Dermis microvascular lymphatic vessel endothelial cell (primary cell): Measurements from ENCODE around the gene LSAMP. TPM values are rescaled to one million over a fixed set of nuclear protein-coding genes. Genes with fewer than 3 reads are reported as not detected.
"Not testable (repeated sequence)": the region's sequence is repeated elsewhere in the genome, so short reads cannot be mapped to it uniquely, and the experiment has no call there.

Source experiments
- DNase-seq, 2 donors: peaks; one replicate each; pipeline versions ENCODE4 v3.0.0 to v3.0.0-alpha.2; 2010; ENCODE audit warnings: low read depth in 2 of 2
- total RNA-seq: library from RNA; depleted of rRNA; stranded (reverse); fragments of >200 nt; gene quantifications from 2 replicates; pipeline ENCODE4 v1.2.1, GENCODE V29; 2014

LSAMP gene
- total RNA-seq, 1 donor from 2014 or later = not detected

- DNase-seq = not testable (repeated sequence)
These were observed 600.6 kb downstream of the LSAMP start for GRCh38 chr3:115844729-115845128.

GRCh38 chr3:115843206-115843605 is 602.1 kb downstream of the LSAMP start:
- no peak for DNase-seq

GRCh38 chr3:115839246-115839645 is 606.0 kb downstream of the LSAMP start:
- DNase-seq = no peak

GRCh38 chr3:115838786-115839185 is 606.5 kb downstream of the LSAMP start:
- no peak for DNase-seq

DNA sequence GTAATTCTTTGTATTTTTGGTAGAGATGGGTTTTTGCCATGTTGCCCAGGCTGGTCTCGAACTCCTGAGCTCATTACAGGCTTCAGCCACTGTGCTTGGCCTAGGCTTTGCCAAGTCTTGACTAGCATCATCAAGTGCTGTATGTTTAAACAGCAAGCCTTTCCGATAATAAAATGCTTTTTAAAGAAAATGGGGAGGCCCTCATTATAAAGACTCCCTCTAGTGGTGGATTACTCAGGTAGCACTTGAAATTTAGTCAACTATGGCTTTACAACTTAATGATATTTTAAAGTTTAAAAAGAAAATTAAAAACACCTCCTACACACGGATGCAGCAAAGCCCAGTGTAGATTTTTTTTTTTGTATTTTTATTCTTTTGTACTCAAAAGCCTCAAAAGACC is 608.3 kb downstream of the LSAMP start:
- DNase-seq = peak in 1 of 2 donors; percentile 20

DNA sequence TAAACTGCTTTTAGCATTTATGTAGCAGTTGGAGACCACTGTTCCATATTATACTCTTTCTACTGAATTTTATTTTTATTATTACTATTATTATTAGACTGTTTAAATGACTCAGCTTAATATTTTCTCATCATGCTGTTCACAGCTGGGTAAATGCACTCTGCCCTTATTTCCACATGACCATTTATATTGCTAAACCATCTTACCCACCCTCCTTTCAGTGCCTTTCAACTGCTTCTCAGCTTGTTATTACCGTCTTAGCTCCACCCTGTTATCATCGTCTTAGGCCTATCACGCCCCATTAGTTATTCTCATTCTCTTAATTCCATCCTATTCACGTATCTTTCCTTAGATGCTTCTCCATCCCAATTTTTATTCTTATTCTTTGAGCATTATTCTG is 609.3 kb downstream of the LSAMP start:
- DNase-seq = no peak

DNA sequence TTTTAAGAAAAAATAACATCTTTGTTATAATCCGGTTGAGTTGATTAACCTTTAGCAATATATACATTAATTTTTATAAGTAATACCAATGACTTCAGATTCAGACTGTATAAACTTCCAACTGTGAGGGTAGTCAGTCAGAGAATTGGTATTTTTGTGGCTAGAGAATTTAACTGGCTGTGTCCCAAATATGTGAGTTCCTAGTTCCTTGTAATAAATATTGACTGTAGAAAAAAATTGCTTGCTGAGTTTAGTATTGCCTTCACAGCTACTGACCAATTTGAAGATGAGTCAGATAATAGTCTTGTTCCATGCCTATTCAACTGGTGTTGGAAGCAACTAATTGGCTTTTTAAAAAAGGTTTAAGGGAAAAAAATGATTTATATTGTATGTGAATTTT is 611.2 kb downstream of the LSAMP start:
- no peak for DNase-seq

DNA sequence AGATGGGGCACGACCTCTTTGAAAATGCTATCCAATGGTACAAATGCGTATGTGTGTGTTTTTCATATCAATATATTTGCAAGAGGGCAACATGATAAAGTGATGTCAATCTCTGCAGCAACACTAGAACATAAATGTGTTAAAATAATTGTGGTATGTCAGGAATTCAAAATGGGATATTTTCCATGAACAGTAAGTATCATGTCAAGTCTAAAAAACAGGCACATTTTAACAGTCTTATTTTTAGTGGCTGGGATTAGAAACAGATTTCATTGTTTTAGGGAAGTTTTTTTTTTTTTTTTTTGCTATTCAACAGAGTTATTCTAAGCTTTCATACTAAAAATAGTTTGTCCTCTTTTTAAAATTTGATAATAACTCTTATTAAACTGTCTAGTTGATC is 612.2 kb downstream of the LSAMP start:
- DNase-seq = no peak

- DNase-seq = no peak
These were observed 613.0 kb downstream of the LSAMP start for GRCh38 chr3:115832265-115832664.

- DNase-seq = no peak
These were observed 613.4 kb downstream of the LSAMP start for GRCh38 chr3:115831864-115832263.

GRCh38 chr3:115830764-115831395 is 614.4 kb downstream of the LSAMP start:
- DNase-seq = no peak

GRCh38 chr3:115828401-115828800 is 616.9 kb downstream of the LSAMP start:
- no peak for DNase-seq

DNA sequence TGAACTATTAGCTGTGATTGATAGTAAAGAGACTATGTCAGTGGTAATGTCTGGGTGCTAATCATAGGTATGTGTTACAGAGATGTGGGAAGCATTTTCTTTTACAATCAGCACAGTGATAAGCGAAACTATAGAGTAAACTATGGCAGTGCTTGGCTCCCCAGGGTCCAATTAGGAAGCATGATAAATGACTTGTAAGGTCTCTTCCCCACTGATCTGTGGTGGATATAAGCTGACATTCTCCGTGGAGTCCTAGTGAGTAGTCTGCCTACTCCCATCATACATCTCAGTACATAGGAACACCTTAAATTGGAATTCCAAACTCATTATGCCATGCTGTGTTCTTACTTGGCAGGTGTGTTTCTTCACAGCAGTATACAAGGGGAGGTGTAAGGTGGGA is 617.8 kb downstream of the LSAMP start:
- DNase-seq = no peak

DNA sequence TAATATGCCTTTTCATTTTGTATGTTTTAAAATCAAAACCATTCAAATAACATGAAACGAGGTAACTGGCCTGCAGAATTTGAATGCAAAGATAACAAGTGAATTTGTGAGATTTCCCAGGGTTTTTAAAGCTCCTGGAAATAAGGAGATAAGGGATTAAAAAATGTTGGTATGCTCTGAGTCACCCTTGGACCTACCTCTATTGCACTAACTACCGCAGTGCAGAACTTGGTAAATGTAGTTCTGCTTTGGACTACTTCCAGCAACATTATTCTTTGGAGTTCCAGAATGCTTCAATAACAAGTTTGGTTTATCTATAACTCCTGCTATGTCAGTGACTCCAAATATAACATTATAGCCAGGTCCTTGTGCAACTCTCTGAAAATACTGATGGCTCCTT is 620.2 kb downstream of the LSAMP start:
- no peak for DNase-seq

- DNase-seq = no peak
These were observed 622.2 kb downstream of the LSAMP start for GRCh38 chr3:115823083-115823482.

DNA sequence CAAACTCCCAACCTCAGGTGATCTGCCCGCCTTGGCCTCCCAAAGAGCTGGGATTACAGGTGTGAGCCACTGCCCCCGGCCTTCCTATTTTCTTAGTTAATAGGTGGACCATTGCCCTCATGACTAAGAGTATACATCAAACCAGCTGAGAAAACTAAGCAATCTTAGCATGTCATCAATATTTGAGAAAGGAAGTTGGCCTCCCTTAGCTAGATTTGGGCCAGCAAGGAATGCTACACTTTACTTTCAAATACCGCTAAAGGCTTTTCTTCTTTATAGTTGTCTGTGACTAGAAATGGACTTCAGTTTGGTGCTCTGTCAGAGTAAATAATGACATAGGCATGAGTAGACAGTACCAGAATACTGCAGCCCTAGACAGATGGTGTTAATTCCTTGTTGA is 622.7 kb downstream of the LSAMP start:
- DNase-seq = no peak

GRCh38 chr3:115819785-115820384 is 625.4 kb downstream of the LSAMP start:
- DNase-seq = peak; percentile 78 to 81

- peak; percentile 15 to 54 for DNase-seq
These were observed 630.4 kb downstream of the LSAMP start for GRCh38 chr3:115814778-115815380.

DNA sequence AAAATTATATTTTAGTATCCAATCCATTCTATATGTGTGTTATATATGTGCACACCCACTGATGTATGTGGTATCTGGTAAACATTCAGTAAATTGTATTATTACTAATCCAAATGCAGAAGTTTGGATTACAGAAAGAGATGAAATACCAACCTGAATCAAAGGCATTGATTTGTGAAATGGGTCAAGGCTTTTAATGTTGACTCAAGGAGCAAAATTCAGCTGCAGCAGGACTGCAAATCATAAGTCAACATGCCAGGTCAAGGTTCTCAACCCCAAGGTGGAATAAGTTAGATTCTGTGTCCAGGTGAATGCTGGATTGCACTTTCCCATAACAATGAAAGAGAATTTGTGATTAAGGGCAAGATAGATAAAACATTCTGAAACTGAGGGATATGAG is 631.3 kb downstream of the LSAMP start:
- no peak for DNase-seq

DNA sequence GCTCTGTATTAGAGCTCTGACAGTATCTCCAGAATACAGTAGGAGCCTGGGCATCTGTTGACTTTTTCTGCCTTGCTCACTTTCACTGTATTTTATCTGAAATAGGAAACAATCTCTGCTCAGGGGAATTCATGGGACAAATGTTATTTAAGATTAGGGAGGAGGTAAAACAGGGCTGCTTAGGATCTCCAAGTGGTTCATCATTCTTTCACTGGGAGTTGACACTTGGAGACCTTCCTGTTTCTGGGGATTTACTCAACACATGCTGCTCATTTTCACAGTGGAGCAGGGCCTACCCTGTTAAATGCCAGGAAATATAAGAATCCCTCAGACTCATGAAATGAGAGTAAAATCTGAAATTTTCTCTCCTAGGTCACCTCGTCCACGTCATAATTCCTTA is 636.5 kb downstream of the LSAMP start:
- DNase-seq = no peak

DNA sequence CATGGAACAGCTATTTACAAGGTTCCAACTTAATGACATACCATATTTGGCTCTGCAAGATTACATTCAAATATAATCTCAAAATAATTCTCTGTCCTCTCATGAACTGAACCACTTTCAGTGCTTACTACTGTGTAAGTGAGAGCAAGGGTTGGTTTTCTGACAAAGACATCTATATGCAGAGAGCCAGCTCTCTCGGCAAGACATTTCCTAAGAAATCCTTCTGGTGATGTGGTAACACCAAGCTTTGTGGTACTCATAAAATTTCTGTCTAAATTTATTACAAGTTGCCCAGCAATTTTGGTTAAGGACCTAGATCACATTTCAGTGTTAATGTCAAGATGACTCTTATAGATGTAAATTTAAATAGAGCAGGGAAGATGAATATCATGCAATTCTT is 637.0 kb downstream of the LSAMP start:
- DNase-seq = no peak

- DNase-seq = no peak
These were observed 638.8 kb downstream of the LSAMP start for GRCh38 chr3:115806501-115806900.

- DNase-seq = no peak
These were observed 639.8 kb downstream of the LSAMP start for GRCh38 chr3:115805520-115805919.
